HepG2 (cell line): ENCODE results near the gene IL32. TPM values are rescaled to one million over a fixed set of nuclear protein-coding genes. Genes with fewer than 3 reads are reported as not detected.
A peak's percentile ranks its signal among the peaks of the same experiment; 100 is the strongest.

ENCODE experiments used
- ARNTL ChIP-seq: sonication (generic); formaldehyde crosslinking; IDR thresholded peaks from 2 replicates; pipeline ENCODE4 v1.4.0; 2020; ENCODE audit warnings: mild to moderate bottlenecking, missing genetic modification reagents
- CBX2 ChIP-seq, 2 experiments: fragments of 200-600 bp in 1 of 2; sonication (generic); formaldehyde crosslinking in 1 of 2; IDR thresholded peaks; 2 replicates each; pipeline versions ENCODE4 v1.7.0 to v1.8.1; 2018 to 2022; ENCODE audit warnings: low read depth in 2 of 2, low read length in 1 of 2, mild to moderate bottlenecking in 1 of 2, missing genetic modification reagents in 1 of 2
- CEBPB ChIP-seq: IDR thresholded peaks from 2 replicates; pipeline ENCODE4 v1.6.1; 2011; ENCODE audit warnings: low read depth, low read length, improper control_type of control experiment, borderline replicate concordance
- FOXA1 ChIP-seq, 2 experiments: fragments of 450-650 bp in 1 of 2; sonication (generic) in 1 of 2; formaldehyde crosslinking in 1 of 2; IDR thresholded peaks; 2 replicates each; pipeline versions ENCODE4 v1.4.0 to v1.6.1; 2016 to 2020; ENCODE audit warnings: missing genetic modification reagents in 1 of 2
- GABPB1 ChIP-seq: IDR thresholded peaks from 2 replicates; pipeline ENCODE4 v1.6.1; 2016; ENCODE audit warnings: mild to moderate bottlenecking, missing genetic modification reagents, moderate library complexity, missing compliant biosample characterization
- GZF1 ChIP-seq: sonication (generic); formaldehyde crosslinking; IDR thresholded peaks from 2 replicates; pipeline ENCODE4 v1.5.1; 2020; ENCODE audit warnings: mild to moderate bottlenecking, missing genetic modification reagents
- HCFC1 ChIP-seq: fragments of 150-350 bp; IDR thresholded peaks from 2 replicates; pipeline ENCODE4 v1.6.1; 2014; ENCODE audit warnings: low read depth, low read length
- KDM3A ChIP-seq: IDR thresholded peaks from 2 replicates; pipeline ENCODE4 v1.6.1; 2018; ENCODE audit warnings: low read depth, missing compliant biosample characterization
- KLF16 ChIP-seq, 2 experiments: sonication (generic) in 1 of 2; formaldehyde crosslinking in 1 of 2; IDR thresholded peaks; 2 replicates each; pipeline versions ENCODE4 v1.6.1 to v1.8.0; 2016 to 2023; ENCODE audit warnings: missing genetic modification reagents in 2 of 2, missing compliant biosample characterization in 1 of 2
- MEF2D ChIP-seq: sonication (generic); formaldehyde crosslinking; IDR thresholded peaks from 2 replicates; pipeline ENCODE4 v1.5.1; 2020; ENCODE audit warnings: mild to moderate bottlenecking, missing genetic modification reagents
- NPAS2 ChIP-seq: sonication (generic); formaldehyde crosslinking; IDR thresholded peaks from 2 replicates; pipeline ENCODE4 v1.8.0; 2022; ENCODE audit warnings: mild to moderate bottlenecking, missing genetic modification reagents, borderline replicate concordance
- PHF5A ChIP-seq: IDR thresholded peaks from one replicate; pipeline ENCODE4 v1.6.1; 2018; ENCODE audit warnings: low read depth, missing genetic modification reagents; ENCODE audit not compliant: unreplicated experiment
- POLR2AphosphoS5 ChIP-seq: IDR thresholded peaks from 2 replicates; pipeline ENCODE4 v1.6.1; 2012; ENCODE audit warnings: low read depth, low read length
- SAP130 ChIP-seq: IDR thresholded peaks from 2 replicates; pipeline ENCODE4 v1.6.1; 2016; ENCODE audit warnings: low read depth
- SIX4 ChIP-seq: sonication (generic); formaldehyde crosslinking; IDR thresholded peaks from 2 replicates; pipeline ENCODE4 v1.4.0; 2020; ENCODE audit warnings: missing genetic modification reagents
- SOX6 ChIP-seq, 2 experiments: fragments of 450-650 bp in 1 of 2; sonication (generic) in 1 of 2; formaldehyde crosslinking in 1 of 2; IDR thresholded peaks; 2 replicates each; pipeline versions ENCODE4 v1.4.0 to v1.6.1; 2017 to 2020; ENCODE audit warnings: antibody characterized with exemption in 1 of 2, mild to moderate bottlenecking in 1 of 2, missing genetic modification reagents in 1 of 2
- SRSF9 ChIP-seq: fragments of 200-400 bp; formaldehyde crosslinking; IDR thresholded peaks from 2 replicates; pipeline ENCODE4 v1.6.1; 2018; ENCODE audit warnings: borderline replicate concordance, mild to moderate bottlenecking, low read depth, low read length; ENCODE audit not compliant: insufficient read depth, poor library complexity, severe bottlenecking
- TEAD3 ChIP-seq: optimal IDR thresholded peaks from 2 replicates; pipeline ENCODE3; 2016; ENCODE audit warnings: borderline replicate concordance
- ZNF136 ChIP-seq: sonication (generic); formaldehyde crosslinking; IDR thresholded peaks from 2 replicates; pipeline ENCODE4 v1.8.1; 2022; ENCODE audit warnings: low read depth, mild to moderate bottlenecking, moderate library complexity, missing genetic modification reagents
- ZNF296 ChIP-seq: sonication (generic); formaldehyde crosslinking; conservative IDR thresholded peaks from 2 replicates; pipeline ENCODE4 v1.5.0; 2020; ENCODE audit warnings: mild to moderate bottlenecking, missing genetic modification reagents
- ZNF460 ChIP-seq: sonication (generic); formaldehyde crosslinking; IDR thresholded peaks from 2 replicates; pipeline ENCODE4 v1.5.1; 2020; ENCODE audit warnings: missing genetic modification reagents, mild to moderate bottlenecking, borderline replicate concordance
- ZNF720 ChIP-seq: sonication (generic); formaldehyde crosslinking; IDR thresholded peaks from 2 replicates; pipeline ENCODE4 v1.4.0; 2020; ENCODE audit warnings: missing genetic modification reagents
- polyA plus RNA-seq, 8 experiments: library from polyadenylated mRNA; depleted of rRNA in 3 of 8; stranded (reverse) in 7 of 8; unstranded in 1 of 8; fragments of >200 nt; fragmentation: Illumina TruSeq in 4 of 8; extraction: Trizol in 4 of 8; gene quantifications; 2 replicates each; pipeline versions ENCODE4 v1.2.1 to v1.2.3, GENCODE V29; 2011 to 2016; ENCODE audit warnings: low read depth in 4 of 8, missing spikeins in 1 of 8, mixed read lengths in 1 of 8; ENCODE audit not compliant: insufficient read depth in 1 of 8
- total RNA-seq, 5 experiments: library from RNA; depleted of rRNA; stranded (reverse); fragments of >200 nt; fragmentation: Illumina TruSeq; extraction: Trizol; gene quantifications; 2 replicates each; pipeline ENCODE4 v1.2.3, GENCODE V29; 2016; ENCODE audit warnings: low read depth in 1 of 5
- TF ChIP-seq, protein P1 (sequence below): sonication (generic); formaldehyde crosslinking; IDR thresholded peaks from 2 replicates; pipeline ENCODE4 v1.5.0; 2020; ENCODE audit warnings: mild to moderate bottlenecking, missing genetic modification reagents
- TF ChIP-seq, protein P2 (sequence below): sonication (generic); formaldehyde crosslinking; IDR thresholded peaks from 2 replicates; pipeline ENCODE4 v1.5.0; 2020; ENCODE audit warnings: mild to moderate bottlenecking, missing genetic modification reagents, moderate library complexity

Gene IL32
- total and polyA plus RNA-seq, 2 of the 13 experiments (the other 11 are each of a cell fraction or from before 2014, with no cell fraction given), result 115 to 165 TPM

- TF ChIP-seq, protein P1, sequence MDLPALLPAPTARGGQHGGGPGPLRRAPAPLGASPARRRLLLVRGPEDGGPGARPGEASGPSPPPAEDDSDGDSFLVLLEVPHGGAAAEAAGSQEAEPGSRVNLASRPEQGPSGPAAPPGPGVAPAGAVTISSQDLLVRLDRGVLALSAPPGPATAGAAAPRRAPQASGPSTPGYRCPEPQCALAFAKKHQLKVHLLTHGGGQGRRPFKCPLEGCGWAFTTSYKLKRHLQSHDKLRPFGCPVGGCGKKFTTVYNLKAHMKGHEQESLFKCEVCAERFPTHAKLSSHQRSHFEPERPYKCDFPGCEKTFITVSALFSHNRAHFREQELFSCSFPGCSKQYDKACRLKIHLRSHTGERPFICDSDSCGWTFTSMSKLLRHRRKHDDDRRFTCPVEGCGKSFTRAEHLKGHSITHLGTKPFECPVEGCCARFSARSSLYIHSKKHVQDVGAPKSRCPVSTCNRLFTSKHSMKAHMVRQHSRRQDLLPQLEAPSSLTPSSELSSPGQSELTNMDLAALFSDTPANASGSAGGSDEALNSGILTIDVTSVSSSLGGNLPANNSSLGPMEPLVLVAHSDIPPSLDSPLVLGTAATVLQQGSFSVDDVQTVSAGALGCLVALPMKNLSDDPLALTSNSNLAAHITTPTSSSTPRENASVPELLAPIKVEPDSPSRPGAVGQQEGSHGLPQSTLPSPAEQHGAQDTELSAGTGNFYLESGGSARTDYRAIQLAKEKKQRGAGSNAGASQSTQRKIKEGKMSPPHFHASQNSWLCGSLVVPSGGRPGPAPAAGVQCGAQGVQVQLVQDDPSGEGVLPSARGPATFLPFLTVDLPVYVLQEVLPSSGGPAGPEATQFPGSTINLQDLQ, result no peak
- TF ChIP-seq KLF16 (CRISPR knock-in tag; IDR thresholded peaks at IDR 0.05) (peak in 1 of 2 experiments; percentile 91; a peak in 2 of 4 replicates), KDM3A (CRISPR knock-in tag) (peak; percentile 87; the same call in 1 of the 2 replicates), GZF1 (CRISPR knock-in tag) (no peak), PHF5A (peak; percentile 83), ZNF460 (CRISPR knock-in tag) (no peak), ARNTL (peak; percentile 70), NPAS2 (CRISPR knock-in tag) (no peak), MEF2D (CRISPR knock-in tag) (peak; percentile 74), CEBPB (no peak), TEAD3 (CRISPR knock-in tag) (peak; percentile 62), ZNF296 (CRISPR knock-in tag) (no peak), SRSF9 (no peak), CBX2 (IDR thresholded peaks at IDR 0.05; ENCODE audit: low read depth, low read length) (no peak), CBX2 (CRISPR knock-in tag; IDR thresholded peaks at IDR 0.05; ENCODE audit: low read depth) (0 out of 2 replicates have a peak, but pooled peaks have one; percentile 30), ZNF136 (no peak), GABPB1 (CRISPR knock-in tag) (peak; percentile 100), SIX4 (CRISPR knock-in tag) (0 out of 2 replicates have a peak, but pooled peaks have one; percentile 25), SAP130 (CRISPR knock-in tag) (peak; percentile 96), ZNF720 (CRISPR knock-in tag) (no peak), POLR2AphosphoS5 (peak; percentile 62), HCFC1 (peak; percentile 65; the same call in 1 of the 2 replicates), FOXA1 (IDR thresholded peaks at IDR 0.05) (no peak), FOXA1 (CRISPR knock-in tag; IDR thresholded peaks at IDR 0.05) (no peak), SOX6 (IDR thresholded peaks at IDR 0.05) (no peak), SOX6 (CRISPR knock-in tag; IDR thresholded peaks at IDR 0.05) (peak; percentile 18; the same call in 1 of the 2 replicates)
- TF ChIP-seq, protein P2, sequence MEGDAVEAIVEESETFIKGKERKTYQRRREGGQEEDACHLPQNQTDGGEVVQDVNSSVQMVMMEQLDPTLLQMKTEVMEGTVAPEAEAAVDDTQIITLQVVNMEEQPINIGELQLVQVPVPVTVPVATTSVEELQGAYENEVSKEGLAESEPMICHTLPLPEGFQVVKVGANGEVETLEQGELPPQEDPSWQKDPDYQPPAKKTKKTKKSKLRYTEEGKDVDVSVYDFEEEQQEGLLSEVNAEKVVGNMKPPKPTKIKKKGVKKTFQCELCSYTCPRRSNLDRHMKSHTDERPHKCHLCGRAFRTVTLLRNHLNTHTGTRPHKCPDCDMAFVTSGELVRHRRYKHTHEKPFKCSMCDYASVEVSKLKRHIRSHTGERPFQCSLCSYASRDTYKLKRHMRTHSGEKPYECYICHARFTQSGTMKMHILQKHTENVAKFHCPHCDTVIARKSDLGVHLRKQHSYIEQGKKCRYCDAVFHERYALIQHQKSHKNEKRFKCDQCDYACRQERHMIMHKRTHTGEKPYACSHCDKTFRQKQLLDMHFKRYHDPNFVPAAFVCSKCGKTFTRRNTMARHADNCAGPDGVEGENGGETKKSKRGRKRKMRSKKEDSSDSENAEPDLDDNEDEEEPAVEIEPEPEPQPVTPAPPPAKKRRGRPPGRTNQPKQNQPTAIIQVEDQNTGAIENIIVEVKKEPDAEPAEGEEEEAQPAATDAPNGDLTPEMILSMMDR (CRISPR knock-in tag), result peak; percentile 47
These were observed 46.8 kb downstream of the IL32 start, which contains the start of gene ZNF205 (continued) for GRCh38 chr16:3112058-3112880.
